HepG2 (cell line): Measurements from ENCODE around the gene MFAP2. TPM values are rescaled to one million over a fixed set of nuclear protein-coding genes. Genes with fewer than 3 reads are reported as not detected.

Experiments
- ATAC-seq: fragments of 200-7000 bp; cut with Tn5 transposase; 3 replicates; pipeline ENCODE4 v1.9.1; 2020; ENCODE audit warnings: mild to moderate bottlenecking, moderate library complexity
- BruUV-seq: library from RNA; stranded (reverse); fragments of 400-500 nt; replicated peaks from 2 replicates; lab custom pipeline; 2021; lab: Mats Ljungman, UMichigan
- CTCF ChIA-PET: fragments of 300-600 bp; formaldehyde crosslinking; extraction: SDS; loops from one replicate; lab custom pipeline; 2021; ENCODE audit warnings: low total read pairs, inconsistent platforms, low intra/inter-chr PET ratio; lab: Yijun Ruan, JAX
- POLR2A ChIA-PET: fragments of 350-600 bp; sonication (Branson Sonifier 250); formaldehyde crosslinking; loops from one replicate; lab custom pipeline; 2020; ENCODE audit warnings: antibody characterized with exemption, inconsistent platforms; lab: Yijun Ruan, JAX
- DNase-seq: peaks from one replicate; pipeline ENCODE4 v3.0.0-alpha.2; 2015; ENCODE audit warnings: low spot score
- FAIRE-seq: peaks from 3 replicates; lab custom pipeline; 2011; peaks lifted over from hg19 to GRCh38; lab: Jason Lieb, UNC
- H2AFZ ChIP-seq: one replicate; pipeline ENCODE4 v1.6.1; 2011; ENCODE audit warnings: low read length, inconsistent platforms
- H3K27ac ChIP-seq: fragments of 300-600 bp; 3 replicates; pipeline ENCODE4 v1.8.0; 2011; ENCODE audit warnings: mixed run types, mild to moderate bottlenecking, mixed read lengths, low read length, inconsistent platforms; ENCODE audit not compliant: insufficient read depth; ENCODE audit errors: extremely low read length
- H3K27me3 ChIP-seq, 2 experiments: fragments of 200-600 bp in 1 of 2; 2 replicates in 1 of 2; 3 replicates in 1 of 2; pipeline versions ENCODE4 v1.6.0 to v1.8.0; 2011; ENCODE audit warnings: low read length in 2 of 2, mild to moderate bottlenecking in 2 of 2, moderate library complexity in 2 of 2, inconsistent platforms in 1 of 2; ENCODE audit not compliant: insufficient read depth in 2 of 2, control insufficient read depth in 1 of 2
- H3K36me3 ChIP-seq, 2 experiments: fragments of 200-600 bp in 1 of 2; replicated peaks in 1 of 2; 2 replicates in 1 of 2; 3 replicates in 1 of 2; pipeline versions ENCODE4 v1.5.1 to v1.8.0; 2011; ENCODE audit warnings: low read length in 2 of 2, inconsistent platforms in 1 of 2; ENCODE audit not compliant: insufficient read depth in 2 of 2, control insufficient read depth in 1 of 2
- H3K4me1 ChIP-seq: 2 replicates; pipeline ENCODE4 v1.5.1; 2012; ENCODE audit warnings: low read length, inconsistent platforms; ENCODE audit not compliant: insufficient read depth
- H3K4me2 ChIP-seq: 2 replicates; pipeline ENCODE4 v1.6.0; 2011; ENCODE audit warnings: low read depth, low read length, inconsistent platforms
- H3K4me3 ChIP-seq, 3 experiments: fragments of 200-600 bp in 1 of 3; sonication (generic), shearing (Covaris generic) in 1 of 3; replicated peaks in 1 of 3; 2 replicates each; pipeline ENCODE4 v1.5.1; 2011 to 2016; ENCODE audit warnings: low read length in 3 of 3, inconsistent platforms in 2 of 3, low read depth in 2 of 3, mild to moderate bottlenecking in 2 of 3, control low read depth in 1 of 3, mixed read lengths in 1 of 3; ENCODE audit not compliant: insufficient read depth in 1 of 3
- H3K79me2 ChIP-seq: one replicate; pipeline ENCODE4 v1.6.1; 2011; ENCODE audit warnings: low read length, inconsistent platforms; ENCODE audit not compliant: insufficient read depth
- H3K9ac ChIP-seq: 2 replicates; pipeline ENCODE4 v1.6.0; 2011; ENCODE audit warnings: mild to moderate bottlenecking, low read depth, low read length, inconsistent platforms; ENCODE audit not compliant: insufficient read depth
- H3K9me3 ChIP-seq: 2 replicates; pipeline ENCODE4 v1.5.1; 2012; ENCODE audit warnings: mild to moderate bottlenecking, low read length
- H4K20me1 ChIP-seq: 2 replicates; pipeline ENCODE4 v1.6.0; 2011; ENCODE audit warnings: inconsistent platforms, mild to moderate bottlenecking, low read length, moderate library complexity; ENCODE audit not compliant: insufficient read depth
- HOXA7 ChIP-seq: sonication (generic); formaldehyde crosslinking; IDR thresholded peaks from 2 replicates; pipeline ENCODE4 v1.8.1; 2022; ENCODE audit warnings: mild to moderate bottlenecking, missing genetic modification reagents, moderate library complexity
- LBX2 ChIP-seq: sonication (generic); formaldehyde crosslinking; IDR thresholded peaks from 2 replicates; pipeline ENCODE4 v1.5.0; 2020; ENCODE audit warnings: missing genetic modification reagents, mild to moderate bottlenecking, borderline replicate concordance
- POLR2AphosphoS2 ChIP-seq: IDR thresholded peaks from 2 replicates; pipeline ENCODE4 v1.6.1; 2011; ENCODE audit warnings: low read depth, low read length, improper control_type of control experiment
- POLR2G ChIP-seq: fragments of 200-400 bp; formaldehyde crosslinking; IDR thresholded peaks from 2 replicates; pipeline ENCODE4 v1.6.1; 2018; ENCODE audit warnings: mild to moderate bottlenecking, low read depth, low read length, moderate library complexity
- SNAI1 ChIP-seq: sonication (generic); formaldehyde crosslinking; IDR thresholded peaks from 2 replicates; pipeline ENCODE4 v1.5.0; 2020; ENCODE audit warnings: mild to moderate bottlenecking, missing genetic modification reagents, borderline replicate concordance
- ZHX2 ChIP-seq, 2 experiments: sonication (generic) in 1 of 2; formaldehyde crosslinking in 1 of 2; IDR thresholded peaks; 2 replicates each; pipeline versions ENCODE4 v1.6.1 to v1.9.0; 2014 to 2022; ENCODE audit warnings: antibody characterized with exemption in 1 of 2, borderline replicate concordance in 1 of 2, inconsistent platforms in 1 of 2, low read depth in 1 of 2, missing genetic modification reagents in 1 of 2
- ZNF12 ChIP-seq: sonication (generic); formaldehyde crosslinking; IDR thresholded peaks from 2 replicates; pipeline ENCODE4 v1.5.0; 2020; ENCODE audit warnings: missing genetic modification reagents
- ZNF430 ChIP-seq: sonication (generic); formaldehyde crosslinking; IDR thresholded peaks from 2 replicates; pipeline ENCODE4 v1.9.0; 2021; ENCODE audit warnings: mild to moderate bottlenecking, missing genetic modification reagents
- ZNF598 ChIP-seq: sonication (generic); formaldehyde crosslinking; IDR thresholded peaks from 2 replicates; pipeline ENCODE4 v1.5.1; 2020; ENCODE audit warnings: mild to moderate bottlenecking, missing genetic modification reagents, borderline replicate concordance
- WGBS: methylation state at CpG from one replicate; pipeline ENCODE4 v1.1.6; 2017; ENCODE audit warnings: low lambda C conversion rate; 5-methylcytosine and 5-hydroxymethylcytosine counted together
- in situ Hi-C: cut with HindIII; loops from 2 replicates; pipeline ENCODE4 v1.10.0; 2017; ENCODE audit warnings: low pct_unique_long_range_greater_than_20kb; ENCODE audit not compliant: extremely low pct_ligation_motif_present
- intact Hi-C: fragments of 100-400 bp; cut with micrococcal nuclease; formaldehyde crosslinking; loops from one replicate; pipeline ENCODE4 v1.10.0; 2022; ENCODE audit not compliant: unreplicated experiment
- polyA plus RNA-seq, 8 experiments: library from polyadenylated mRNA; depleted of rRNA in 3 of 8; stranded (reverse) in 7 of 8; unstranded in 1 of 8; fragments of >200 nt; fragmentation: Illumina TruSeq in 4 of 8; extraction: Trizol in 4 of 8; gene quantifications; 2 replicates each; pipeline versions ENCODE4 v1.2.1 to v1.2.3, GENCODE V29; 2011 to 2016; ENCODE audit warnings: low read depth in 4 of 8, missing spikeins in 1 of 8, mixed read lengths in 1 of 8; ENCODE audit not compliant: insufficient read depth in 1 of 8
- total RNA-seq, 5 experiments: library from RNA; depleted of rRNA; stranded (reverse); fragments of >200 nt; fragmentation: Illumina TruSeq; extraction: Trizol; gene quantifications; 2 replicates each; pipeline ENCODE4 v1.2.3, GENCODE V29; 2016; ENCODE audit warnings: low read depth in 1 of 5
- TF ChIP-seq, protein P1 (sequence below): sonication (generic); formaldehyde crosslinking; conservative IDR thresholded peaks from 2 replicates; pipeline ENCODE4 v1.4.0; 2020; ENCODE audit warnings: missing genetic modification reagents
- TF ChIP-seq, protein P2 (sequence below): sonication (generic); formaldehyde crosslinking; IDR thresholded peaks from 2 replicates; pipeline ENCODE4 v1.4.0; 2020; ENCODE audit warnings: mild to moderate bottlenecking, missing genetic modification reagents, borderline replicate concordance

The MFAP2 gene
- total and polyA plus RNA-seq, 2 of the 13 experiments (the other 11 are each of a cell fraction or from before 2014, with no cell fraction given) = 1.1 to 1.4 TPM

DNA sequence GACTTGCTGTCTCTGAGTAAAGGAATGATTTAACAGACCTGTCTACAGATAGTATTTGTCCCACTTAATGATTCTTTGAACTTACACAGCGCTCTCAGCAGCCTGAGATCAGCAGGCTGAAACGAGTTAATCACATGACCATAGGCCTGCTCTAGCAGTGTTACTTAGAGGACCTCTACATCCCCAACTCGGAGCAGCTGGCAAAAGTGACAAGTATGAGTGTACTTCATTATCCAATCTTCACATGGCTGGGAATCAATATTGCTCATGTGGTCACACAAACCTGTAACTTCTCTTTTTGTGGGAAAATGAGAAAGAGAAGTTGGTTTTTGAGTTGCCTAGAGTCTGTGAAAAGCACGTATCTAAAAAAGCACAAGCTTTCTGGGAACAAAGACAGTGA is 42.7 kb upstream of the MFAP2 start:
- Histone ChIP-seq H3K4me2 (no peak overlapping the region), H3K36me3 (peaks cover 43 to 69% of the 10 kb centered on the region in 2 experiments; a peak in 4 of 5 replicates), H3K9ac (no peak overlapping the region), H3K27ac (no peak overlapping the region), H3K79me2 (no peaks in the 10 kb centered on the region), H3K27me3 (no peaks in the 10 kb centered on the region), H3K9me3 (no peaks in the 10 kb centered on the region), H2AFZ (no peak overlapping the region), H4K20me1 (no peaks in the 10 kb centered on the region), H3K4me3 (no peak overlapping the region), H3K4me1 (no peaks in the 10 kb centered on the region)
- ChIA-PET POLR2A (no interaction called here), CTCF (no interaction called here)
- in situ Hi-C loops (no loop called here), intact Hi-C loops (no loop called here)
- no peak for ATAC-seq
- no TSS peak for BruUV-seq
- 94% methylated on average over 4 of the region's 4 CpGs for WGBS
- no peak for FAIRE-seq
- no peak for DNase-seq
- TF ChIP-seq ZNF12 (CRISPR knock-in tag) (no peak), ZNF430 (CRISPR knock-in tag) (no peak), ZHX2 (IDR thresholded peaks at IDR 0.05; ENCODE audit: low read depth) (no peak), ZHX2 (CRISPR knock-in tag; IDR thresholded peaks at IDR 0.05; ENCODE audit: borderline replicate concordance) (no peak), ZNF598 (CRISPR knock-in tag) (no peak), LBX2 (CRISPR knock-in tag) (no peak), HOXA7 (CRISPR knock-in tag) (no peak), POLR2AphosphoS2 (no peak), SNAI1 (CRISPR knock-in tag) (no peak), POLR2G (no peak)
- TF ChIP-seq, protein P1, sequence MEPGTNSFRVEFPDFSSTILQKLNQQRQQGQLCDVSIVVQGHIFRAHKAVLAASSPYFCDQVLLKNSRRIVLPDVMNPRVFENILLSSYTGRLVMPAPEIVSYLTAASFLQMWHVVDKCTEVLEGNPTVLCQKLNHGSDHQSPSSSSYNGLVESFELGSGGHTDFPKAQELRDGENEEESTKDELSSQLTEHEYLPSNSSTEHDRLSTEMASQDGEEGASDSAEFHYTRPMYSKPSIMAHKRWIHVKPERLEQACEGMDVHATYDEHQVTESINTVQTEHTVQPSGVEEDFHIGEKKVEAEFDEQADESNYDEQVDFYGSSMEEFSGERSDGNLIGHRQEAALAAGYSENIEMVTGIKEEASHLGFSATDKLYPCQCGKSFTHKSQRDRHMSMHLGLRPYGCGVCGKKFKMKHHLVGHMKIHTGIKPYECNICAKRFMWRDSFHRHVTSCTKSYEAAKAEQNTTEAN = no peak
- TF ChIP-seq, protein P2, sequence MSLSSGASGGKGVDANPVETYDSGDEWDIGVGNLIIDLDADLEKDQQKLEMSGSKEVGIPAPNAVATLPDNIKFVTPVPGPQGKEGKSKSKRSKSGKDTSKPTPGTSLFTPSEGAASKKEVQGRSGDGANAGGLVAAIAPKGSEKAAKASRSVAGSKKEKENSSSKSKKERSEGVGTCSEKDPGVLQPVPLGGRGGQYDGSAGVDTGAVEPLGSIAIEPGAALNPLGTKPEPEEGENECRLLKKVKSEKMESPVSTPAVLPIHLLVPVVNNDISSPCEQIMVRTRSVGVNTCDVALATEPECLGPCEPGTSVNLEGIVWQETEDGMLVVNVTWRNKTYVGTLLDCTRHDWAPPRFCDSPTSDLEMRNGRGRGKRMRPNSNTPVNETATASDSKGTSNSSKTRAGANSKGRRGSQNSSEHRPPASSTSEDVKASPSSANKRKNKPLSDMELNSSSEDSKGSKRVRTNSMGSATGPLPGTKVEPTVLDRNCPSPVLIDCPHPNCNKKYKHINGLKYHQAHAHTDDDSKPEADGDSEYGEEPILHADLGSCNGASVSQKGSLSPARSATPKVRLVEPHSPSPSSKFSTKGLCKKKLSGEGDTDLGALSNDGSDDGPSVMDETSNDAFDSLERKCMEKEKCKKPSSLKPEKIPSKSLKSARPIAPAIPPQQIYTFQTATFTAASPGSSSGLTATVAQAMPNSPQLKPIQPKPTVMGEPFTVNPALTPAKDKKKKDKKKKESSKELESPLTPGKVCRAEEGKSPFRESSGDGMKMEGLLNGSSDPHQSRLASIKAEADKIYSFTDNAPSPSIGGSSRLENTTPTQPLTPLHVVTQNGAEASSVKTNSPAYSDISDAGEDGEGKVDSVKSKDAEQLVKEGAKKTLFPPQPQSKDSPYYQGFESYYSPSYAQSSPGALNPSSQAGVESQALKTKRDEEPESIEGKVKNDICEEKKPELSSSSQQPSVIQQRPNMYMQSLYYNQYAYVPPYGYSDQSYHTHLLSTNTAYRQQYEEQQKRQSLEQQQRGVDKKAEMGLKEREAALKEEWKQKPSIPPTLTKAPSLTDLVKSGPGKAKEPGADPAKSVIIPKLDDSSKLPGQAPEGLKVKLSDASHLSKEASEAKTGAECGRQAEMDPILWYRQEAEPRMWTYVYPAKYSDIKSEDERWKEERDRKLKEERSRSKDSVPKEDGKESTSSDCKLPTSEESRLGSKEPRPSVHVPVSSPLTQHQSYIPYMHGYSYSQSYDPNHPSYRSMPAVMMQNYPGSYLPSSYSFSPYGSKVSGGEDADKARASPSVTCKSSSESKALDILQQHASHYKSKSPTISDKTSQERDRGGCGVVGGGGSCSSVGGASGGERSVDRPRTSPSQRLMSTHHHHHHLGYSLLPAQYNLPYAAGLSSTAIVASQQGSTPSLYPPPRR (CRISPR knock-in tag) = no peak
